ENCODE data around the gene TBCE.

The TBCE gene, protein sequence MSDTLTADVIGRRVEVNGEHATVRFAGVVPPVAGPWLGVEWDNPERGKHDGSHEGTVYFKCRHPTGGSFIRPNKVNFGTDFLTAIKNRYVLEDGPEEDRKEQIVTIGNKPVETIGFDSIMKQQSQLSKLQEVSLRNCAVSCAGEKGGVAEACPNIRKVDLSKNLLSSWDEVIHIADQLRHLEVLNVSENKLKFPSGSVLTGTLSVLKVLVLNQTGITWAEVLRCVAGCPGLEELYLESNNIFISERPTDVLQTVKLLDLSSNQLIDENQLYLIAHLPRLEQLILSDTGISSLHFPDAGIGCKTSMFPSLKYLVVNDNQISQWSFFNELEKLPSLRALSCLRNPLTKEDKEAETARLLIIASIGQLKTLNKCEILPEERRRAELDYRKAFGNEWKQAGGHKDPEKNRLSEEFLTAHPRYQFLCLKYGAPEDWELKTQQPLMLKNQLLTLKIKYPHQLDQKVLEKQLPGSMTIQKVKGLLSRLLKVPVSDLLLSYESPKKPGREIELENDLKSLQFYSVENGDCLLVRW

DNA sequence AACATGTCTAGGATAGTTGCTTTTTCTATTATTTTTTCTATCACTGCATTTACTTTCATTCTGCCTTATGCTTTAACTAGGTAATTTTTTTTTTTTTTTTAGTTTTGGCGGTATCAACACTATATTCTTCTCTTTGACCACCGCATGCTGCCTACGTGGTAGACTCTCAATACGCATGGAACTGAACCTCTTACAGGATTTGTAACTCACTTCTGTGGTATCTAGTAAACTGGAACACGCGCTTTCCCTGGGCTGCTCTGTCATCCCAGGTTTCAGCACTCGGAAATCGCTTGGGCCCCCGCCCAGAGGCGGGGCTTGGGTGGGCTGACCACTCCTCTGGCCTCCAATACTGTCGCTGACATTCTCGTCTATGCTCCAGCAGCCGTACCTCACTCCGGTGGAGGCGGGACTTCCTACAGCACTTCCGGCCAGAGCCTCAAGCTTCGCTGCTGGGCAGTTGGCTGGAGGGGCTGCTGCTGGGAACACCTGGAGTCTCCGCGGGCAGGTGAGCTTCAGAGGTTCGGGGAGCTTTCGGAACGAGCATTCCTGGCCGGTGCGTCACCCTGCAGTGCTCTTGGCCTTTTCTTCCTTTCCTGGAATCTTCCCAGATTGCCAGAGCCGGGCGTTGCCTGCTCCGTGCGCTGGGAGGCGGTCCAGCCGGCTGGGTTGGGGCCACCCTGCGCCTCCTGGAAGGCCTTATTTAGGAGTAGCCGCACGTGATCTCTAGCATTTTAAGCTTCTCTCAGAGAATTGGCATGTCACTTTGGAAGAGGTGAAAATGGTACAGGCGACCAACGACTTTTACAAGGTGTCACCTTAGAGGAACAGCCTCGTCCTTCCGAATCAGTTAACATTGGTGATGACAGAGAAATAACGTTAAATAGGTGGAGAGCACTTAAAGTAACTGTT, at the start of gene TBCE:
TBCE (plus strand) TSS at position 428 of the 909 bp plus-strand sequence. CDS start 12,623 bp downstream, outside the sequence.
- DNase-seq, result peak; percentile 100

DNA sequence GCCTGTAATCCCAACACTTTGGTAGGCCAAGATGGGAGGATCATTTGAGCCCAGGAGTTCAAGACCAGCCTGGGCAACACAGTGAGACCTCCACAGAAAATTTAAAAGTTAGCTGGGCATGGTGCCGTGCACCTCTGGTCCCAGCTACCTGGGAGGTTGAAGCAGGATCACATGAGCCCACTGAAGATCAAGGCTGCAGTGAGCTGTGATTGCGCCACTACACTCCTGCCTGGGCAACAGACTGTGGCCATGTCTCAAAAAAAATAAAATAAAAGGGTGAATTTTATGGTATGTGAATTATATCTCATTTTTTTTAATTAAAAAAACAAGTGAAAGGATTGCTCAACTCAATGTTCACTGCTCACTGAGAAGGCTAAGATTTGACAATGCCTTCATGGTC, 48.0 kb upstream of the TBCE start:
- DNase-seq, result no peak

DNA sequence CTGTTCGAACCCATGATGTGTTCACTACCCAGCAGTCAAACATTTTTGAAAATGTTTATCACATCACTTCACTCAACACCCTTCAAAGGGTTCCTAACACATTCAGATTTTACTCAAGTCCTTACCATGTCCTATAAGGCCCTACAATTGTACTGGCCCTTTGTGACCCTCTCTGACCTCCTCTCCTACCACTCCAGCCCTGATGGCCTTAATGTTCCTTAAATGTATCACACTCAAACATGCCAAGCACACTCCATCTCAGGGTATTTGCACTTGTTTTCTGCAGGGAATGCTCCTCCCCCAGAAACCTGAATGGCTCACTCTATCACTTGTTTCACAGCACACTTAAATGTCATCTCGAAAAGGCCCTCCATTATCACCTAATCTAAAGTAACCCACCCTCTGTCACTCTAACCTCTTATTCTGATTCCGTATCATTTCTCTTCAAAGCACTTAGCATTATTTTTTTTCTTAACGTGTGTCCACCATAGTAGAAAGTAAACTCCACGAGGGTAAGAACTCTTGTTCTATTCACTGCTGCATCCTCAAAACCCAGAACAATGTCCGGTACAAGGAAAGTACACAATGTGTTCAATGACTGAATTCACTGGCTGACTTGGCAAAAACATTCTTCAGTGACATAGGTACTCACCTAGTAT, 46.6 kb upstream of the TBCE start:
- DNase-seq, result no peak

DNA sequence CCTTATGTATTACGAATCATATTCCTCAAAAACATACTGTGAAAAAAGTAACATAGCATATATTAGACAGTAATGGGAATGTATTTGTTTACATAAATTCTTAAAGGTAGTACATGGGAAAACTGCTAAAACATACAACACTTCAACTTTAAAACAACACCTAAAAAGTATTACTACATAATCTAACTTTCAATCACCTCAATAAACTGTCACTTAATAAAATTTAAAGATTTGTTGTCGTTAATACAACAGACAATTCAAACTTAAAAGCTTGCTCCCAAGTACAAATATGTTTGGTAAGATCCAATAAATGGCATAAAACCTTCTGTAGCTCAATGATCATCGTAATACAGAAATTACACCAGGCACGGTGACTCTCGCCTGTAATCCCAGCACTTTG, 42.9 kb upstream of the TBCE start:
- DNase-seq, result no peak

DNA sequence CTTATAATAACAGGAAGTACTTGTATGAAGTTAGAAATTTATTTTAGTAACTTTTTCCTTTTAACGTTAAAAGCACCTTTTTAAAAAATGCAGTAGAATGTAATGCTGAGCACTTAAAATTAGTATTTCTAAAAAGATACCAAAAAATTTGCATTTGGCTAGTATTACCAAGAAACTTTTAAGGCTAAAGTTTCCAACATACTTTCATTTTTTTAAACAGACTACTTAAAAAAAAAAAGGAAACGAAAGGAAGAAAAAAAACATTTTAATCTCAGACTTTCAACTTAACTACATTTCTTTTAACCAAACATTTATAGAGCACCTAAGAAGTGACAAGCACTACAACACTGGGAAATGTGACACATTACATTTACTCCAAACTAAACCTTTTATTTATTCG, 42.1 kb upstream of the TBCE start:
- DNase-seq, result no peak

DNA sequence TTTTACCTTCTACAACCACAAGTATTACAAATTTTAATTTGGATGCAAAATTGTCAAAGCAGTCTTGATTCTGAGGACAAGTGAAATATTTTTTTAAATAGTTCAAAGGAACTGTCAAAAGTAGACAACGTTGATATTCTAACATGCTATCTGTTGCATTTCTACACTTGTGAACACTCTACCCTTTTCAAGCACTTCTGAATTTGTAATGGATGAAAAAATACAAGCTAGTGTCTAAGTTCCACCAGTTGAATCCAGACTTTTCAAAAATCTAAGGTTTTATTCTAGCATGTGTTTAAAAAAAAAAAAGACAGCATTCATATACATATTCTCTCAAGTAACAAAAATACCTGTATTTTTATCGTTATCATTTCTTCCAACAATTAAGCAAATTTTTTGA, 41.4 kb upstream of the TBCE start:
- DNase-seq, result no peak

DNA sequence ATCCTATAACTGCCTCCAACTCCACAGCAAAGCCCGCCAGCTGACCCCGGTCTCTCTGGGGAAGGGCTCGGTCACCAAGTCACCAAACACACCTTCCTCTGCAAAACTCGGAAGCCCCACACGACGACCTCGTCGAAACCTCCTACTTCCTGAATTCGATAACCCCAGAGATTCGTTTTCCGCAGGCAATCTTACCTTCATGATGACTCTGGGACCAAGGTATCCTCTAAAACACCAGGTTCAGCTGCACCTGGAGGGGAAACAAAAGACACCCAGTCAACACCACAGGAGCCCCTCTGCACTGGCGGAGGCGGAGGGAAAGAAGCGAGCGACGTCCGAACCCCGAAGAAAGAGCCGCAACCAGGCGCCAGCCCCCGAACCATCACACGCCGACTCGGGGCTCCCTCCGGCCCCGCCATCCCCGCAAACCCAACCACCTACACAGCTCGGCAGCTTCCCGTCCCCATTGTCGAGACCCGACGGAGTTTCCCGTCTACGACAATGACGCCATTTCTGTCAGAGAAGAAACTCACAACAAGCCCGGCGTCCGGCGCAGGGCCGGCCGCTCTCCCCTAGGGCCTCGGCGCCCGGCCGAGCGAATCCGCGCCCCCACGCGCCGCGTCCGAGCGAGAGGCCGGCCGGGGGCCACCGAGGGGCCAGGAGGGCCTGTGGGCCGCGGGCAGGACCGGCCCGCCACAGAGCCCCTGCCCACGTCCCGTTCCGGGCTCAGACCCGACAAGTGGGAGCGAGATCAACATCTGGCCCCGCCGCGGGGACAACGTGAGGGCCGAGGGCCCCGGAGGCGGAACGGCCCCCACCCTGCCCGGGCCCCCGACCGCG, 40.3 kb upstream of the TBCE start:
- peak; percentile 69 for DNase-seq

DNA sequence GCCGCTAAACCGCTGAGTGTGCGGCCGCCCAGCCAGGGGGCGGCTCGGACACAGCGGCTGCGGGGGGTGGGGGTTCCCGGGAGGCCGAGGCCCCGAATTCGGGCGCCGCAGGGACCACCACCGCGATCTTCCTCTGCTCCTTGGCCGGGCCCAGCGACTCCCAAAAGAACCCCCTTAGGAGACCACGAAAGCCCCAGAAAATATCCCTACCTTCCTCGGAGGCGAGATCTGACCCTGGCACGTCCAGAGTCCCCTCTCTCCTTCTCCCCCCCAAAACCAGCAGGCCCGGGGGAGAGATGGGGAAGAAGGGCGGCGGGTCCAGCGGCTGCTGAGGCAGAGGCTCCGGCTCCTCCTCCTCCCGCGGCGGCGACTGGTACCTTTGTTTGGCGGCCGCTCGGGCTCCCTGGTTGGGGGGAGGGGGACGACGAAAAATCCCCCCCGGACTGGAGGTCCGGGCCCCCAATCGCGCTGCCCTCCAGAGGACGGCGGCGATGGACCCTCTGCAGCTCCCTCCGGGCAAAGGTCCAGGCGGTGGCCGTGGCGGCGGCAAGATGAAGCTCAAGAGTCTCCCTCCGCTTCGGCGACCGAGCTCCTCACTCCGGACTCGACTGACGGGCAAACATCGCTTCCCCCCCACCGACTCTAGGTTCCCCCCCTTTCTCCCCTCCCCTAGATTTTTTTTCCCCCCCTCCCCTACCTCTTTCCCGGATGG, 39.5 kb upstream of the TBCE start, which contains the start of gene ARID4B:
ARID4B (minus strand) TSS at position 621 of the 712 bp plus-strand sequence. CDS start 1,260 bp downstream, outside the sequence.
- DNase-seq, result no peak

DNA sequence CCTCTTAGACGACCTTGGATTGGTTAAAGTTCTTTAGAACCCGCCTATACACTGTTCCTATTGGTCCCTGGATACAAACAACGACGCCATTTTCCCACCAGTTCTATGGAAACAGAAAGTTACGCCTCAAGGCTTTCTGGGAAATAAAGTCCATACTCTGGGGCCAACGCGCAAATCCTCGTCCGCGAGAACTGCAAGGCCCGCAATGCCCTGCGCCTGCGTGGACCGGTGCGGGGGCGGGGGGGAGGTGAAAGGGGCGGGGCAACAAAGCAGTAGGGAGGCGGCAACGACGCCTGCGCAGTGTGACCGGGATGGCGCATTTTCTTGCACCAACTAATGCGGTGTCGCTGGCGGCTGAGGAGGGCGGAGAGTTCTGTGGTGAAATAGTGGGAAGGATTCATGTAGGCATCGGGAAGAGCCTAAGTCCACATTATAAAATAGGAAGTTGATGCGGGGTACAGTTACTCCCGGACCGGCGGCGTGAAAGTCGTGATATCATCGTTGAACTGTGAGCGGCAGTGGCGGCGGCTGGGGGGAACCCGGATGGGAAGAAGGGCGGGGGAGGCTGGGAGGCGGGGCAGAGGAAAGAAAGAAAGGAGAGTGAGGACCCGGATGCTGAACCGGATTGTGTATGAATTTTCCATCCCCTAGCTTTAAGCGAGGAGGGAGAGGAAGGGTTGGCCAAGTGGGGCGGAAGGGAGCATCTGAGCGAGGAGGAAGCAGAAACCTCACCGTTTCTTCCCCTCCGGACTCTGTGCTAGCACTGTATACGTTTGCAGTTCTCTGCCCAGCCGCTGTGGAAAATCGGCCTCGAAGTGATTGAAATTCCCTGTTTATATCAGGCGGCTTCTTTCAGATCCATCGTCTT, 38.7 kb upstream of the TBCE start, which contains the start of gene GGPS1:
GGPS1 (plus strand) TSS at position 300 of the 868 bp plus-strand sequence. CDS start 6,695 bp downstream, outside the sequence.
- DNase-seq, result peak; percentile 100

DNA sequence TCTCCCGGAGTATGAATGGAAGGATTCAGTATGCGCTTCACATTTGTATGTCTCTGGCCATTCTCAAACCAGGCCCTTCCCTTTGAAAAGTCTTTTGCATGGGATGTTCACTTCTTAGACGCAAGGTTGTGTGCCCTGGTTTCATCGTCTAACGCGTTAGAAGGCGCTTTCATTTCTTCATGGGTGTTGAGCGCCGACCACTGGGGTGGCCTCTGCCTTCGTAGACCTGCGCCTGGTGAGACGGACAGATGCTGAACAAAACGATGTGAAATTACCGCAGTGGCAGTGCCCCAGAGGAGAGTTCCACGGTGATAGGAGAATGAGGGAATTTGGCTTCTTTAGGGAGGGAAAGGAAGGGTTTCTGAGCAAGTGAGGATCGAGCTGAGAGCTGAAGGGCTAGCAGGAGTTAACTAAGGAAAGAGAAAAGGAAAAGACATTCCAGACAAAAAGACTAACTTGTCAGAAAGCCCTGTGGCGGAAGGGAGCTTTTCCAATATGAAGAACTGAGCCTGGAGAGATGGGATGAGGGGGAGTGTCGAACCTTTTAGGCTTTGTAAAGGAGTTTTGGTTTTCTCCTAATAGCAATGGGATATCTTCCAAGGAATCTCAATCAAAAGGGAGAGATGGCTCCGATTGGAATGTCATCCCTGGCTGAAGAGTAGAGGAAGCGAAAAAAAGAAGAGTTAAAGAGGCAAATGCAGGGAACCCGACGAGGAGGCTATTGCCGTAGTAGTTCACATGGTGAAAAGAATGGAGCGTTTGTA, 37.9 kb upstream of the TBCE start:
- DNase-seq, result peak; percentile 90

DNA sequence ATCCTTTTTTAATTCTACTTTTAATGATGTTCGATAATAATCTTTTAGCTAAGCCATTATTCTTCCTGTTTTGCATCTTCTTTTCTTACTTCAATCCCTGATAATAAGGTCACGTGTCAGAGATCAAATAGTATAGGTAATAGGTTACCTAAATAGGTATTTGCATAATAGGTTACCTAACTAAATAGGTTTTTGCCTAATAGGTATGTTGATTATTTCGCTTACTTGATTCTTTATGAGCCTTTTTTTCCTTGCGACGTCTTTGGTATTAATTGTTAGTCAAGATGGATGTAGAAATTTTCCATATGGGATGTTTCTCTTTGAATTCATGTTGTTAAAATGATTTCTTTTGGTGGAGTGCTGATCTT, 36.3 kb upstream of the TBCE start:
- DNase-seq, result peak; percentile 50

DNA sequence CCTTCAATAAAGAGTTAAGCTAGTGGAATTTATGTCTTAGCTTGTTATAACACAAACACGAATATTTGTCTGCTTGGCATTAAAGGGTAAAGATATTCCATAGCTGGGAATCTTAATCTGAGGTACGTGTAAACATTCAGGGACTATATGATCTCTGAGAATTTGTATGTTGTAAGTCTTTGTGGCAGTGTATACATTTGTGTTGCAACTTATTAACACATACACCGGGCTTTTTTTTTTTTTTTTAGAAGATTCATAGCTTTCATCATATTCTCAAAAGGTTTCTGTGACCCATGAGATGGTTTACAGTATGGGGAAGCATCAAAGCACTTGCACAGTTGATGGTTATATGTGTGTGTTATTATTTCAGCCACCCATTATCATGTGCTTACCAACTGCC, 35.8 kb upstream of the TBCE start:
- peak; percentile 32 for DNase-seq

DNA sequence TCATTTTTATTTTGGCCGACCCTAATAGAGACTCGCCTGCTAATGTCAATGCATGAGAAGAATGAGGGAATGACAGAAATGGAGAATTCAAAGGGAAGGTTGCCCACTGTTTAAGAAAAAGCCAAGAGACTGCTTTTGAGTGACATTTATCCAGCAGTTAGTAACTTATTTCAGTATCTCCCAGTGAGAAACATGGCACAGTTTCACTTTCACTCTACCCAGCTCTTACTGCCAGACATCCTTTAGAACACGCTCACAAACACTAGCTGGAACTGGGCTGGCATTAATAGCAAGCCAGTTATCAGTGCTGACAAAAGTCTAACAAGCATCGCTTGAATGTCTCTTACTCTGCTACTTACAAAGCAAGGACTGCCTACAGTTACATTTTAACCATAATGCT, 30.3 kb upstream of the TBCE start:
- DNase-seq, result peak; percentile 89

DNA sequence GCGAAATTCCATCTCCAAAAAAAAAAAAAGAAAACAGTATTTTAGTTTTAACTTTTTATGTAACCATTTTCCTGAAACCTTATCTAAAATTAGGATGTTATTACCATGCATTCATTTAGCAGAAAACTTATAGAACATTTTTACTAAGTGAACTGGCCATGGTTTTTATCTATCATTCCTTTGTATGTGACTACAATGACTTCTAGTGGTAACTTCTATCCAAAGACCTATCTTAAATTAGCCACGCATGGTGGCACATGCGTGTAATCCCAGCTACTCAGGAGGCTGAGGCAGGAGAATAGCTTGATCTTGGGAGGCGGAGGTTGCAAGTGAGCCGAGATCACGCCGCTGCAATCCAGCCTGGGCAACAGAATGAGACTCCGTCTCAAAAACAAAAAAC, 27.5 kb upstream of the TBCE start:
- no peak for DNase-seq

DNA sequence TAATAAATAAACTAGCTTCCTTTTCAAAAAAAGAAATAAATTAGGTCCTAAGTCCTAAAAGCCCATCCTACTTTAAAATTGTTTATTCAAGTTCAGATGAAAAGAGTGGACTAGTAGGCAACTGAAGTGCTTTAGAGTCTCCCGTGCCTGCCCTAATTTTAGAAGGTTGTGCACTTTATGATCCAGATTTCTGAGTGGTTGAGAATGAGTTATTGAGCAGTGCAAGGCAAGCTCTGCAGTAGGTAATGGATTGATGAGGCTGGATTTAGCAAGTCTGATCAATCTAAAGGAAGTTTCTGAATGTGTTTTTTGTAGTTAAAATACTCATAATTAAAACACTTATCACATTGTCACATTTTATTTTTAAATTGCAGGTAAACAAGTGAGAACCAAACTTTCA, 25.9 kb upstream of the TBCE start:
- DNase-seq, result no peak

DNA sequence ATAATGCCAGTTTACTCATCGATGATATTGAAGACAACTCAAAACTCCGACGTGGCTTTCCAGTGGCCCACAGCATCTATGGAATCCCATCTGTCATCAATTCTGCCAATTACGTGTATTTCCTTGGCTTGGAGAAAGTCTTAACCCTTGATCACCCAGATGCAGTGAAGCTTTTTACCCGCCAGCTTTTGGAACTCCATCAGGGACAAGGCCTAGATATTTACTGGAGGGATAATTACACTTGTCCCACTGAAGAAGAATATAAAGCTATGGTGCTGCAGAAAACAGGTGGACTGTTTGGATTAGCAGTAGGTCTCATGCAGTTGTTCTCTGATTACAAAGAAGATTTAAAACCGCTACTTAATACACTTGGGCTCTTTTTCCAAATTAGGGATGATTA, 25.2 kb upstream of the TBCE start:
- no peak for DNase-seq

DNA sequence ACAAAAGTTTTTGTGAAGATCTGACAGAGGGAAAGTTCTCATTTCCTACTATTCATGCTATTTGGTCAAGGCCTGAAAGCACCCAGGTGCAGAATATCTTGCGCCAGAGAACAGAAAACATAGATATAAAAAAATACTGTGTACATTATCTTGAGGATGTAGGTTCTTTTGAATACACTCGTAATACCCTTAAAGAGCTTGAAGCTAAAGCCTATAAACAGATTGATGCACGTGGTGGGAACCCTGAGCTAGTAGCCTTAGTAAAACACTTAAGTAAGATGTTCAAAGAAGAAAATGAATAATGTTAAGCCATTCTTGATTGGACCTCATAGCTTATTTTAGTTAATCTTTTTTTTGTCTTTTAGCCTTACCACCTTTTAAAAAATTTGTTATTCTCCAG, 24.8 kb upstream of the TBCE start:
- DNase-seq, result no peak

DNA sequence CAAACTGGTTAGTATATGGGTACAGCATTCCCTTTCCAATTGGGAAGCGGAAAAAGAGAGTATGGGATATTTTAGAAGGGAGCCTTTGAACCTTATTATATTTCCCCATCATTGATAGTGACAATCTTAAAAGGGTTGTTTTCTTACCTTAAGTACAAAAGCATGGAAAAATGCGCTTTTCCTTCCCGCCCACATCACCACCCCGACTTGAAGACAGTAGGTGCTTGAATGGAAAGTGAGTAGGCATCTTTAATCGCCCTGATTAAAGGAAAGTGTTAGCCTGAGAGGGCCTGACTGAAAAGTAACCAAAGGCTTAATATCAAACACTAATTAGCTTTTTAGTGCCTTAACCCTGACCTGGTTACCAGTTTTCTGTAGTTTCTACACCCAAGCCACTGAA, 23.5 kb upstream of the TBCE start:
- no peak for DNase-seq

DNA sequence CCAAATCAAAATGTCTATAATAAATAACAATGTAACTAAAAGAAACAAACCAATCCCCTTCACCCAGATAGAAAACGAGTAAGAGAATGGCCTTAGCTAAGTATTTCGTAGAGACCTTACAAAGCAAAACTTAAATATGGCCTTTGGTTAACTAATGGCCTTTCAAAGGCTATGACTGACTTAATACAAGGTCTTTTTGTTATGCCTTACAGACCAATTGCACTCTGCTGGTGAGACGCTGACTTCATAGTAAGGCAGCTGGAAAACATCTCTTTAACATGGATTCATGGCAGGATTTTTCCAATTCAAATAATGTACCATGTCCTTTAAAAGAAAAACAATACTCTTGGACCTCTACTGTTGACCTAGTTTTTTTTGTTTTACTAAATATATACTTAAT, 15.8 kb upstream of the TBCE start:
- no peak for DNase-seq

DNA sequence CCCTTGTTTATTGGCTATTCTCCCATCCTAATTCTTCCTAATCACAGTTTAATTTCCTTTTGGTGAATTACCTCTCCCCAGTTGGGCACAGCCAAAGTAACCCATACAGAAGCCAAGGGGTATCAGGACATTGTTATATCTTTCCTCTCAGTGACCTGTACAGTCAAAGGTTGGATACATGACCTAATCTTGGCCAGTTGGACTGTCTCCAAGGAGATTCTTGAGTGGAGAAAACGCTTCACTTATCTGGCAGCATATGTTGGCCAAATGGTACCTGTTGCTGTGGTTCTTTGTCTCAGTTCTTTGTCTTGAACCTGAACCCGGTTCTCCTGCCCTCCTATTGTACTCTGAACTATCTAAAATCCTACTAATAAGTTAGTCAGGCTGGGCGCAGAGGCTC, 15.3 kb upstream of the TBCE start:
- no peak for DNase-seq

Measured in OCI-M1 (cell line).